Left hindlimb (tissue), 1 donor: ENCODE measurements around the gene SUN5.

Experiments used
- DNase-seq: peaks from one replicate; pipeline ENCODE4 v3.0.0-alpha.2; 2018

The SUN5 gene

GRCh38 chr20:33013701-33014326 is 9.6 kb upstream of the SUN5 start:
- DNase-seq, result no peak

- no peak for DNase-seq
Measured at GRCh38 chr20:33012327-33013189, 8.3 kb upstream of the SUN5 start.

- no peak for DNase-seq
Measured at GRCh38 chr20:33010674-33011449, 6.6 kb upstream of the SUN5 start.

GRCh38 chr20:33010133-33010504 is 5.9 kb upstream of the SUN5 start:
- DNase-seq, result no peak

GRCh38 chr20:33009214-33010132 is 5.2 kb upstream of the SUN5 start:
- DNase-seq, result no peak

GRCh38 chr20:33008336-33009213 is 4.3 kb upstream of the SUN5 start:
- DNase-seq, result no peak

GRCh38 chr20:33007376-33008335 is 3.4 kb upstream of the SUN5 start, which contains the start of gene BPIFB2:
TSS of gene BPIFB2 (plus strand) at chr20:33007704. CDS start at chr20:33008575, 871 bp downstream.
- DNase-seq, result no peak

GRCh38 chr20:33006776-33007375 is 2.6 kb upstream of the SUN5 start:
- DNase-seq, result no peak

GRCh38 chr20:33005908-33006775 is 1.9 kb upstream of the SUN5 start:
- DNase-seq, result no peak

- DNase-seq, result no peak
Measured at GRCh38 chr20:33005132-33005566, 916 bp upstream of the SUN5 start.

- DNase-seq, result no peak
Measured at GRCh38 chr20:33002087-33002808, 2.0 kb downstream of the SUN5 start.

- DNase-seq, result no peak
Measured at GRCh38 chr20:33000802-33001466, 3.3 kb downstream of the SUN5 start.

GRCh38 chr20:32999603-33000250 is 4.5 kb downstream of the SUN5 start:
- no peak for DNase-seq

- DNase-seq, result no peak
Measured at GRCh38 chr20:32997431-32997830, 6.8 kb downstream of the SUN5 start.

- DNase-seq, result no peak
Measured at GRCh38 chr20:32995802-32996201, 8.4 kb downstream of the SUN5 start.

- DNase-seq, result no peak
Measured at GRCh38 chr20:32993496-32994050, 10.7 kb downstream of the SUN5 start.
